ENCODE measurements around the gene THAP3. TPM values are rescaled to one million over a fixed set of nuclear protein-coding genes. Genes with fewer than 3 reads are reported as not detected.
"Not testable (repeated sequence)": the region's sequence is repeated elsewhere in the genome, so short reads cannot be mapped to it uniquely, and the experiment has no call there.

The THAP3 gene
- total RNA-seq, 1 donor from 2014 or later, result 25.6 TPM

GRCh38 chr1:6597777-6598131, 26.9 kb upstream of the THAP3 start:
- peaks cover 60 to 70% (median 65%) of the 10 kb centered on the region in 3 donors for H3K36me3 ChIP-seq (ENCODE audit: control insufficient read depth in 3 of 3, insufficient read depth in 3 of 3, low read length in 3 of 3)
- H3K9ac ChIP-seq (ENCODE audit: low read depth in 1 of 3, low read length in 3 of 3), result peak overlapping the region; percentile 66 to 100 (median 67)
- peak overlapping the region; percentile 71 for H3K27ac ChIP-seq (ENCODE audit: low read depth, low read length)
- peaks cover 55 to 90% (median 75%) of the 10 kb centered on the region in 3 donors for H3K4me1 ChIP-seq (ENCODE audit: control insufficient read depth in 3 of 3, insufficient read depth in 3 of 3, low read length in 3 of 3)
- H3K9me3 ChIP-seq (ENCODE audit: control insufficient read depth in 3 of 3, low read length in 3 of 3), result no peaks in the 10 kb centered on the region
- no peaks in the 10 kb centered on the region for H3K27me3 ChIP-seq (ENCODE audit: control insufficient read depth in 3 of 3, insufficient read depth in 3 of 3, low read length in 3 of 3)
- H3K4me3 ChIP-seq (ENCODE audit: low read length in 3 of 3), result peak overlapping the region; percentile 11 to 76 (median 56)

GRCh38 chr1:6599141-6599975, 25.3 kb upstream of the THAP3 start:
- Histone ChIP-seq H3K9ac (ENCODE audit: low read depth in 1 of 3, low read length in 3 of 3) (peak overlapping the region; percentile 61 to 100 (median 80)), H3K9me3 (ENCODE audit: control insufficient read depth in 3 of 3, low read length in 3 of 3) (no peaks in the 10 kb centered on the region), H3K4me1 (ENCODE audit: control insufficient read depth in 3 of 3, insufficient read depth in 3 of 3, low read length in 3 of 3) (peaks cover 58 to 85% (median 70%) of the 10 kb centered on the region in 3 donors), H3K27me3 (ENCODE audit: control insufficient read depth in 3 of 3, insufficient read depth in 3 of 3, low read length in 3 of 3) (no peaks in the 10 kb centered on the region), H3K36me3 (ENCODE audit: control insufficient read depth in 3 of 3, insufficient read depth in 3 of 3, low read length in 3 of 3) (peaks cover 45 to 55% (median 49%) of the 10 kb centered on the region in 3 donors), H3K4me3 (ENCODE audit: low read length in 3 of 3) (peak overlapping the region; percentile 91 to 97 (median 97)), H3K27ac (ENCODE audit: low read depth, low read length) (peak overlapping the region; percentile 66)

- not testable (repeated sequence) for H3K27me3 ChIP-seq (ENCODE audit: control insufficient read depth in 3 of 3, insufficient read depth in 3 of 3, low read length in 3 of 3); H3K9me3 ChIP-seq (ENCODE audit: control insufficient read depth in 3 of 3, low read length in 3 of 3)
- H3K36me3 ChIP-seq (ENCODE audit: control insufficient read depth in 3 of 3, insufficient read depth in 3 of 3, low read length in 3 of 3), result peaks cover 40 to 50% (median 43%) of the 10 kb centered on the region in 3 donors
- H3K27ac ChIP-seq (ENCODE audit: low read depth, low read length), result peak overlapping the region; percentile 98
- H3K4me3 ChIP-seq (ENCODE audit: low read length in 3 of 3), result peak overlapping the region; percentile 91 to 97 (median 97)
- peak overlapping the region; percentile 94 to 100 (median 99) for H3K9ac ChIP-seq (ENCODE audit: low read depth in 1 of 3, low read length in 3 of 3)
- H3K4me1 ChIP-seq (ENCODE audit: control insufficient read depth in 3 of 3, insufficient read depth in 3 of 3, low read length in 3 of 3), result peaks cover 63 to 85% (median 73%) of the 10 kb centered on the region in 3 donors
These were observed 24.7 kb upstream of the THAP3 start for GRCh38 chr1:6599991-6600390.

GRCh38 chr1:6600410-6601048, 24.1 kb upstream of the THAP3 start:
- H3K36me3 ChIP-seq (ENCODE audit: control insufficient read depth in 3 of 3, insufficient read depth in 3 of 3, low read length in 3 of 3), result peaks cover 35 to 44% (median 38%) of the 10 kb centered on the region in 3 donors
- H3K4me1 ChIP-seq (ENCODE audit: control insufficient read depth in 3 of 3, insufficient read depth in 3 of 3, low read length in 3 of 3), result peaks cover 67 to 83% (median 69%) of the 10 kb centered on the region in 3 donors
- peak overlapping the region; percentile 91 to 97 (median 97) for H3K4me3 ChIP-seq (ENCODE audit: low read length in 3 of 3)
- H3K27me3 ChIP-seq (ENCODE audit: control insufficient read depth in 3 of 3, insufficient read depth in 3 of 3, low read length in 3 of 3), result no peaks in the 10 kb centered on the region
- peak overlapping the region; percentile 94 to 100 (median 99) for H3K9ac ChIP-seq (ENCODE audit: low read depth in 1 of 3, low read length in 3 of 3)
- no peaks in the 10 kb centered on the region for H3K9me3 ChIP-seq (ENCODE audit: control insufficient read depth in 3 of 3, low read length in 3 of 3)
- H3K27ac ChIP-seq (ENCODE audit: low read depth, low read length), result peak overlapping the region; percentile 98

- peak overlapping the region; percentile 91 to 97 (median 97) for H3K4me3 ChIP-seq (ENCODE audit: low read length in 3 of 3)
- peaks cover 27 to 37% (median 30%) of the 10 kb centered on the region in 3 donors for H3K36me3 ChIP-seq (ENCODE audit: control insufficient read depth in 3 of 3, insufficient read depth in 3 of 3, low read length in 3 of 3)
- H3K27me3 ChIP-seq (ENCODE audit: control insufficient read depth in 3 of 3, insufficient read depth in 3 of 3, low read length in 3 of 3), result no peaks in the 10 kb centered on the region
- H3K9ac ChIP-seq (ENCODE audit: low read depth in 1 of 3, low read length in 3 of 3), result peak overlapping the region; percentile 94 to 100 (median 99)
- H3K4me1 ChIP-seq (ENCODE audit: control insufficient read depth in 3 of 3, insufficient read depth in 3 of 3, low read length in 3 of 3), result peaks cover 59 to 79% (median 61%) of the 10 kb centered on the region in 3 donors
- H3K9me3 ChIP-seq (ENCODE audit: control insufficient read depth in 3 of 3, low read length in 3 of 3), result no peaks in the 10 kb centered on the region
- H3K27ac ChIP-seq (ENCODE audit: low read depth, low read length), result peak overlapping the region; percentile 98
These were observed 23.4 kb upstream of the THAP3 start for GRCh38 chr1:6601049-6601922.

GRCh38 chr1:6601923-6602668, 22.6 kb upstream of the THAP3 start:
- H3K4me1 ChIP-seq (ENCODE audit: control insufficient read depth in 3 of 3, insufficient read depth in 3 of 3, low read length in 3 of 3), result peaks cover 51 to 72% (median 55%) of the 10 kb centered on the region in 3 donors
- H3K9ac ChIP-seq (ENCODE audit: low read depth in 1 of 3, low read length in 3 of 3), result peak overlapping the region; percentile 94 to 100 (median 99)
- H3K36me3 ChIP-seq (ENCODE audit: control insufficient read depth in 3 of 3, insufficient read depth in 3 of 3, low read length in 3 of 3), result peaks cover 19 to 29% (median 22%) of the 10 kb centered on the region in 3 donors
- no peaks in the 10 kb centered on the region for H3K9me3 ChIP-seq (ENCODE audit: control insufficient read depth in 3 of 3, low read length in 3 of 3)
- peak overlapping the region; percentile 91 to 97 (median 97) for H3K4me3 ChIP-seq (ENCODE audit: low read length in 3 of 3)
- peak overlapping the region; percentile 98 for H3K27ac ChIP-seq (ENCODE audit: low read depth, low read length)
- H3K27me3 ChIP-seq (ENCODE audit: control insufficient read depth in 3 of 3, insufficient read depth in 3 of 3, low read length in 3 of 3), result no peaks in the 10 kb centered on the region

- H3K4me3 ChIP-seq (ENCODE audit: low read length in 3 of 3), result peak within 1 kb of the TSS; percentile 91 to 97 (median 97)
- H3K9me3 ChIP-seq (ENCODE audit: control insufficient read depth in 3 of 3, low read length in 3 of 3), result no peaks in the 10 kb centered on the region
- H3K27me3 ChIP-seq (ENCODE audit: control insufficient read depth in 3 of 3, insufficient read depth in 3 of 3, low read length in 3 of 3), result no peaks in the 10 kb centered on the region
- peaks cover 44 to 65% (median 48%) of the 10 kb centered on the region in 3 donors for H3K4me1 ChIP-seq (ENCODE audit: control insufficient read depth in 3 of 3, insufficient read depth in 3 of 3, low read length in 3 of 3)
- H3K36me3 ChIP-seq (ENCODE audit: control insufficient read depth in 3 of 3, insufficient read depth in 3 of 3, low read length in 3 of 3), result peaks cover 13 to 22% (median 15%) of the 10 kb centered on the region in 3 donors
- peak within 1 kb of the TSS; percentile 94 to 100 (median 99) for H3K9ac ChIP-seq (ENCODE audit: low read depth in 1 of 3, low read length in 3 of 3)
- peak within 1 kb of the TSS; percentile 98 for H3K27ac ChIP-seq (ENCODE audit: low read depth, low read length)
These were observed 21.9 kb upstream of the THAP3 start, which contains the start of gene KLHL21 for GRCh38 chr1:6602669-6603237. Gene KLHL21, minus strand, starts transcription at chr1:6602869. Its CDS starts 52 bp downstream, at chr1:6602817.

GRCh38 chr1:6603238-6603914, 21.3 kb upstream of the THAP3 start:
- peak overlapping the region; percentile 78 to 91 (median 82) for H3K4me3 ChIP-seq (ENCODE audit: low read length in 3 of 3)
- H3K4me1 ChIP-seq (ENCODE audit: control insufficient read depth in 3 of 3, insufficient read depth in 3 of 3, low read length in 3 of 3), result peaks cover 40 to 59% (median 44%) of the 10 kb centered on the region in 3 donors
- H3K27ac ChIP-seq (ENCODE audit: low read depth, low read length), result peak overlapping the region; percentile 98
- peaks cover 8 to 18% (median 12%) of the 10 kb centered on the region in 3 donors for H3K36me3 ChIP-seq (ENCODE audit: control insufficient read depth in 3 of 3, insufficient read depth in 3 of 3, low read length in 3 of 3)
- H3K9ac ChIP-seq (ENCODE audit: low read depth in 1 of 3, low read length in 3 of 3), result peak overlapping the region; percentile 85 to 99 (median 97)
- no peaks in the 10 kb centered on the region for H3K9me3 ChIP-seq (ENCODE audit: control insufficient read depth in 3 of 3, low read length in 3 of 3)
- H3K27me3 ChIP-seq (ENCODE audit: control insufficient read depth in 3 of 3, insufficient read depth in 3 of 3, low read length in 3 of 3), result no peaks in the 10 kb centered on the region

All from skeletal muscle tissue (tissue), 4 donors.